B cell (primary cell): ENCODE measurements around the gene PTPN23. TPM values are rescaled to one million over a fixed set of nuclear protein-coding genes. Genes with fewer than 3 reads are reported as not detected.

ENCODE experiments used
- ATAC-seq: fragments of 200-7000 bp; cut with Tn5 transposase; one replicate; pipeline ENCODE4 v1.10.0; 2021; ENCODE audit warnings: low read depth, mild to moderate bottlenecking, moderate number of reproducible peaks, moderate library complexity
- CTCF ChIA-PET: fragments of 350-600 bp; sonication (Branson Sonifier 250); formaldehyde crosslinking; loops from one replicate; lab custom pipeline; 2021; ENCODE audit warnings: antibody characterized with exemption, inconsistent platforms; lab: Charles Lee
- POLR2A ChIA-PET: fragments of 350-600 bp; sonication (Branson Sonifier 250); formaldehyde crosslinking; loops from one replicate; lab custom pipeline; 2021; ENCODE audit warnings: antibody characterized with exemption; lab: Charles Lee
- DNase-seq: peaks from one replicate; pipeline ENCODE4 v3.0.0; 2013
- H2AFZ ChIP-seq: 2 replicates; pipeline ENCODE4 v1.6.1; 2012; ENCODE audit warnings: mild to moderate bottlenecking, low read depth, low read length; ENCODE audit not compliant: insufficient read depth, poor library complexity, severe bottlenecking
- H3K27ac ChIP-seq, 2 donors: 1 replicate in 1 of 2; 2 replicates in 1 of 2; pipeline ENCODE4 v1.5.1; 2012 to 2013; ENCODE audit warnings: low read length in 2 of 2, mild to moderate bottlenecking in 2 of 2, moderate library complexity in 1 of 2
- H3K27me3 ChIP-seq, 4 experiments: fragments of 200-600 bp in 1 of 4; sonication (generic) in 1 of 4; replicated peaks in 1 of 4; 1 replicate in 2 of 4; 2 replicates in 2 of 4; pipeline versions ENCODE4 v1.6.1 to v1.7.0; 2013 to 2016; ENCODE audit warnings: low read length in 3 of 4, mild to moderate bottlenecking in 2 of 4, mixed read lengths in 1 of 4, moderate library complexity in 1 of 4; ENCODE audit not compliant: insufficient read depth in 4 of 4, control insufficient read depth in 3 of 4; ENCODE audit errors: control extremely low read depth in 1 of 4
- H3K36me3 ChIP-seq, 2 experiments: replicated peaks in 1 of 2; 1 replicate in 1 of 2; 2 replicates in 1 of 2; pipeline versions ENCODE4 v1.6.1 to v1.7.1; 2013; ENCODE audit warnings: low read length in 1 of 2; ENCODE audit not compliant: insufficient read depth in 2 of 2, control insufficient read depth in 1 of 2; ENCODE audit errors: control extremely low read depth in 1 of 2, extremely low read depth in 1 of 2
- H3K4me1 ChIP-seq, 2 donors: fragments of 200-600 bp in 1 of 2; sonication (generic) in 1 of 2; 1 replicate in 1 of 2; 2 replicates in 1 of 2; pipeline versions ENCODE4 v1.5.1 to v1.6.1; 2013 to 2017; ENCODE audit warnings: low read length in 2 of 2; ENCODE audit not compliant: control insufficient read depth in 2 of 2, insufficient read depth in 2 of 2
- H3K4me2 ChIP-seq: replicated peaks from 2 replicates; pipeline ENCODE3; 2012; ENCODE audit warnings: mild to moderate bottlenecking, low read depth, low read length; ENCODE audit not compliant: poor library complexity, severe bottlenecking
- H3K4me3 ChIP-seq, 5 experiments: fragments of 200-600 bp in 1 of 5; sonication (generic) in 1 of 5; 1 replicate in 3 of 5; 2 replicates in 2 of 5; pipeline versions ENCODE4 v1.5.1 to v1.7.0; 2011 to 2016; ENCODE audit warnings: low read length in 4 of 5, mild to moderate bottlenecking in 4 of 5, low read depth in 2 of 5, control low read depth in 1 of 5, moderate library complexity in 1 of 5; ENCODE audit not compliant: insufficient read depth in 1 of 5; ENCODE audit errors: control extremely low read depth in 1 of 5, extremely low read depth in 1 of 5
- H3K79me2 ChIP-seq: fragments of 200-600 bp; sonication (generic); one replicate; pipeline ENCODE4 v1.6.0; 2016; ENCODE audit warnings: low read length; ENCODE audit not compliant: control insufficient read depth, insufficient read depth
- H3K9ac ChIP-seq: fragments of 200-600 bp; sonication (generic); 2 replicates; pipeline ENCODE4 v1.6.1; 2017; ENCODE audit warnings: mild to moderate bottlenecking, low read length, moderate library complexity
- H3K9me3 ChIP-seq, 3 donors: one replicate each; pipeline versions ENCODE4 v1.6.1 to v1.7.1; 2013; ENCODE audit warnings: low read length in 2 of 3; ENCODE audit not compliant: control insufficient read depth in 2 of 3, insufficient read depth in 1 of 3; ENCODE audit errors: control extremely low read depth in 1 of 3
- H4K20me1 ChIP-seq: 2 replicates; pipeline ENCODE4 v1.6.0; 2012; ENCODE audit warnings: mild to moderate bottlenecking, low read length; ENCODE audit not compliant: insufficient read depth, control insufficient read depth, poor library complexity, severe bottlenecking
- H3K27ac Mint-ChIP-seq: one replicate; pipeline ENCODE4 v1.8.0; 2021; ENCODE audit warnings: mixed read lengths
- H3K27me3 Mint-ChIP-seq: one replicate; pipeline ENCODE4 v1.8.0; 2021; ENCODE audit warnings: mixed read lengths
- H3K4me1 Mint-ChIP-seq: one replicate; pipeline ENCODE4 v1.8.0; 2021; ENCODE audit warnings: mixed read lengths
- H3K4me3 Mint-ChIP-seq: one replicate; pipeline ENCODE4 v1.8.0; 2021; ENCODE audit warnings: mixed read lengths
- H3K9me3 Mint-ChIP-seq: one replicate; pipeline ENCODE4 v1.8.0; 2022; ENCODE audit warnings: mixed read lengths; ENCODE audit not compliant: insufficient read depth
- CTCF ChIP-seq: fragments of 200-600 bp; IDR thresholded peaks from one replicate; pipeline ENCODE4 v1.8.0; 2022; ENCODE audit warnings: antibody characterized with exemption, mild to moderate bottlenecking
- EZH2 ChIP-seq: IDR thresholded peaks from 2 replicates; pipeline ENCODE4 v1.6.1; 2012; ENCODE audit warnings: borderline replicate concordance, low read depth, mild to moderate bottlenecking, moderate library complexity, low read length; ENCODE audit not compliant: insufficient read depth, poor library complexity, severe bottlenecking
- WGBS: methylation state at CpG from one replicate; pipeline ENCODE4 v1.1.5; 2013; ENCODE audit warnings: missing lambda C conversion rate; ENCODE audit not compliant: insufficient coverage; 5-methylcytosine and 5-hydroxymethylcytosine counted together
- intact Hi-C: fragments of 100-400 bp; cut with micrococcal nuclease; formaldehyde crosslinking; loops from one replicate; pipeline ENCODE4 v1.10.0; 2022
- polyA plus RNA-seq: library from polyadenylated mRNA; depleted of rRNA; stranded (reverse); fragments of >200 nt; gene quantifications from 2 replicates; pipeline ENCODE4 v1.2.3, GENCODE V29; 2012
- total RNA-seq, 2 donors: library from RNA; stranded (reverse); fragments of 120-200 nt in 1 of 2; gene quantifications; 1 replicate in 1 of 2; 2 replicates in 1 of 2; pipeline versions ENCODE4 v1.2.3 to v1.2.4, GENCODE V29; 2013 to 2022

The PTPN23 gene
- total and polyA plus RNA-seq, 2 donors (not counting 1 experiment from before 2014, with no cell fraction given): 21.3 to 68.8 TPM

GRCh38 chr3:47347217-47347801 lies 33.5 kb upstream of the PTPN23 start:
- Histone ChIP-seq H3K27me3 (no peaks in the 10 kb centered on the region), H3K9me3 (no peaks in the 10 kb centered on the region), H3K36me3 (peaks cover 2 to 16% of the 10 kb centered on the region in 2 experiments), H3K79me2 (no peaks in the 10 kb centered on the region), H4K20me1 (no peaks in the 10 kb centered on the region), H3K4me2 (peak overlapping the region; percentile 60), H3K4me3 (no peak overlapping the region), H2AFZ (no peak overlapping the region), H3K27ac (peak overlapping the region in 1 of 2 donors; percentile 33), H3K9ac (peak overlapping the region; percentile 18), H3K4me1 (peaks cover 21 to 27% of the 10 kb centered on the region in 2 donors)
- peak overlapping the region; percentile 73 for H3K27ac Mint-ChIP-seq
- peak; percentile 90 for ATAC-seq
- ChIA-PET POLR2A (no interaction called here), CTCF (no interaction called here)
- peaks cover 38% of the 10 kb centered on the region for H3K4me1 Mint-ChIP-seq
- peak; percentile 73 for DNase-seq
- intact Hi-C loops: loop anchor here (2.0 kb wide), 1 partner anchor 33 kb away; the partner anchor contains the start of gene PTPN23
- H3K9me3 Mint-ChIP-seq: no peaks in the 10 kb centered on the region
- no peak for TF ChIP-seq CTCF
- H3K4me3 Mint-ChIP-seq: peak overlapping the region; percentile 73
- 5% methylated on average over 3 of the region's 4 CpGs for WGBS
- no peaks in the 10 kb centered on the region for H3K27me3 Mint-ChIP-seq

GRCh38 chr3:47348411-47349154 lies 32.2 kb upstream of the PTPN23 start:
- peaks cover 0 to 14% of the 10 kb centered on the region in 2 experiments for H3K36me3 ChIP-seq
- no peak overlapping the region for H3K4me2 ChIP-seq
- Mint-ChIP-seq H3K9me3 (no peaks in the 10 kb centered on the region), H3K27ac (peak overlapping the region; percentile 10), H3K4me3 (no peak overlapping the region), H3K27me3 (no peaks in the 10 kb centered on the region), H3K4me1 (peaks cover 38% of the 10 kb centered on the region)
- ChIA-PET POLR2A (no interaction called here), CTCF (no interaction called here)
- no peak overlapping the region for H3K27ac ChIP-seq
- intact Hi-C loops: no loop called here
- no peaks in the 10 kb centered on the region for H3K9me3 ChIP-seq
- ATAC-seq: no peak
- no peak overlapping the region for H3K9ac ChIP-seq
- DNase-seq: no peak
- no peaks in the 10 kb centered on the region for H3K79me2 ChIP-seq
- no peak overlapping the region for H3K4me3 ChIP-seq
- no peaks in the 10 kb centered on the region for H4K20me1 ChIP-seq
- 95% methylated on average over 3 of the region's 5 CpGs for WGBS
- no peaks in the 10 kb centered on the region for H3K27me3 ChIP-seq
- peaks cover 21 to 27% of the 10 kb centered on the region in 2 donors for H3K4me1 ChIP-seq
- H2AFZ ChIP-seq: no peak overlapping the region
- TF ChIP-seq CTCF (no peak), EZH2 (no peak)
